IMR-90 (cell line): Measurements from ENCODE around the gene SCCPDH. TPM values are rescaled to one million over a fixed set of nuclear protein-coding genes. Genes with fewer than 3 reads are reported as not detected.

Source experiments
- ATAC-seq: fragments of 200-7000 bp; cut with Tn5 transposase; 2 replicates; pipeline ENCODE4 v1.9.1; 2020; ENCODE audit warnings: low read depth, mild to moderate bottlenecking, moderate library complexity
- BruUV-seq: library from RNA; stranded (reverse); fragments of 400-500 nt; replicated peaks from 2 replicates; lab custom pipeline; 2021; lab: Mats Ljungman, UMichigan
- CTCF ChIA-PET: fragments of 300-600 bp; formaldehyde crosslinking; extraction: SDS; loops from one replicate; lab custom pipeline; 2021; ENCODE audit warnings: antibody characterized with exemption; lab: Yijun Ruan, JAX
- POLR2A ChIA-PET: fragments of 300-600 bp; sonication (Branson Sonifier 250); formaldehyde crosslinking; loops from one replicate; lab custom pipeline; 2022; ENCODE audit warnings: antibody characterized with exemption; ENCODE audit not compliant: unreplicated experiment; lab: Charles Lee
- DNase-seq: peaks from one replicate; pipeline ENCODE4 v3.0.0; 2013
- H2AFZ ChIP-seq: replicated peaks from 2 replicates; pipeline ENCODE3; 2013; ENCODE audit warnings: low read length, mild to moderate bottlenecking; ENCODE audit not compliant: poor library complexity
- H2AK5ac ChIP-seq: 2 replicates; pipeline ENCODE4 v1.6.1; 2013; ENCODE audit warnings: low read depth, low read length, inconsistent platforms
- H2AK9ac ChIP-seq: replicated peaks from 2 replicates; pipeline ENCODE3; 2013; ENCODE audit warnings: mild to moderate bottlenecking, low read depth, low read length, moderate library complexity; ENCODE audit not compliant: poor library complexity
- H2BK120ac ChIP-seq: 2 replicates; pipeline ENCODE4 v1.6.1; 2013; ENCODE audit warnings: low read depth, low read length, inconsistent platforms
- H2BK15ac ChIP-seq: 3 replicates; pipeline ENCODE4 v1.6.1; 2013; ENCODE audit warnings: low read depth, low read length, inconsistent platforms
- H2BK20ac ChIP-seq: 2 replicates; pipeline ENCODE4 v1.6.1; 2013; ENCODE audit warnings: low read depth, mild to moderate bottlenecking, inconsistent platforms, low read length, moderate library complexity
- H2BK5ac ChIP-seq: 2 replicates; pipeline ENCODE4 v1.6.1; 2013; ENCODE audit warnings: mild to moderate bottlenecking, low read depth, low read length, inconsistent platforms; ENCODE audit not compliant: poor library complexity, severe bottlenecking
- H3K14ac ChIP-seq: replicated peaks from 2 replicates; pipeline ENCODE4 v1.6.1; 2013; ENCODE audit warnings: low read depth, low read length, inconsistent platforms
- H3K18ac ChIP-seq: 2 replicates; pipeline ENCODE4 v1.6.1; 2013; ENCODE audit warnings: low read depth, low read length, control low read depth
- H3K23ac ChIP-seq: 2 replicates; pipeline ENCODE4 v1.6.1; 2013; ENCODE audit warnings: low read depth, low read length, inconsistent platforms
- H3K27ac ChIP-seq: 2 replicates; pipeline ENCODE4 v1.5.1; 2013; ENCODE audit warnings: mild to moderate bottlenecking, control low read depth, low read length; ENCODE audit not compliant: insufficient read depth
- H3K27me3 ChIP-seq: 2 replicates; pipeline ENCODE4 v1.6.1; 2013; ENCODE audit warnings: low read length; ENCODE audit not compliant: control insufficient read depth, insufficient read depth
- H3K36me3 ChIP-seq: 2 replicates; pipeline ENCODE4 v1.6.1; 2013; ENCODE audit warnings: low read length, mixed read lengths; ENCODE audit not compliant: control insufficient read depth, insufficient read depth
- H3K4ac ChIP-seq: 2 replicates; pipeline ENCODE4 v1.6.1; 2013; ENCODE audit warnings: low read depth, low read length, inconsistent platforms
- H3K4me1 ChIP-seq: 2 replicates; pipeline ENCODE4 v1.6.1; 2013; ENCODE audit warnings: low read length, mixed read lengths; ENCODE audit not compliant: control insufficient read depth, insufficient read depth
- H3K4me2 ChIP-seq: 2 replicates; pipeline ENCODE4 v1.6.1; 2013; ENCODE audit warnings: low read depth, mild to moderate bottlenecking, control low read depth, low read length, moderate library complexity
- H3K4me3 ChIP-seq: 2 replicates; pipeline ENCODE4 v1.5.1; 2013; ENCODE audit warnings: low read depth, mild to moderate bottlenecking, control low read depth, low read length, moderate library complexity; ENCODE audit not compliant: insufficient read depth
- H3K56ac ChIP-seq: 2 replicates; pipeline ENCODE4 v1.6.1; 2013; ENCODE audit warnings: low read length, inconsistent platforms; ENCODE audit not compliant: insufficient read depth; ENCODE audit errors: extremely low read depth
- H3K79me1 ChIP-seq, 2 experiments: 2 replicates each; pipeline ENCODE4 v1.6.1; 2013; ENCODE audit warnings: low read length in 2 of 2, inconsistent platforms in 1 of 2, low read depth in 1 of 2
- H3K9ac ChIP-seq: 2 replicates; pipeline ENCODE4 v1.6.1; 2013; ENCODE audit warnings: low read depth, low read length, control low read depth
- H3K9me1 ChIP-seq: 2 replicates; pipeline ENCODE4 v1.6.1; 2013; ENCODE audit warnings: low read length, inconsistent platforms; ENCODE audit not compliant: insufficient read depth
- H3K9me3 ChIP-seq: 2 replicates; pipeline ENCODE4 v1.6.1; 2013; ENCODE audit warnings: low read length; ENCODE audit not compliant: control insufficient read depth, insufficient read depth
- H4K20me1 ChIP-seq: 2 replicates; pipeline ENCODE4 v1.6.1; 2013; ENCODE audit warnings: low read length, inconsistent platforms; ENCODE audit not compliant: insufficient read depth
- H4K5ac ChIP-seq: 2 replicates; pipeline ENCODE4 v1.6.1; 2013; ENCODE audit warnings: mild to moderate bottlenecking, low read depth, low read length, control low read depth
- H4K8ac ChIP-seq, 2 experiments: 2 replicates each; pipeline ENCODE4 v1.6.1; 2013; ENCODE audit warnings: low read depth in 2 of 2, low read length in 2 of 2, control low read depth in 1 of 2, inconsistent platforms in 1 of 2
- H4K91ac ChIP-seq: 2 replicates; pipeline ENCODE4 v1.6.1; 2013; ENCODE audit warnings: low read depth, low read length, inconsistent platforms; ENCODE audit not compliant: insufficient read depth
- MXI1 ChIP-seq: IDR thresholded peaks from 2 replicates; pipeline ENCODE4 v1.6.1; 2012; ENCODE audit warnings: low read depth, mild to moderate bottlenecking, low read length, moderate library complexity, borderline replicate concordance
- WGBS, 2 experiments: methylation state at CpG; one replicate each; pipeline versions ENCODE4 v1.1.5 to v1.1.7; 2013; ENCODE audit warnings: missing lambda C conversion rate in 2 of 2; ENCODE audit not compliant: insufficient read length in 1 of 2; ENCODE audit errors: extremely low coverage in 2 of 2; 5-methylcytosine and 5-hydroxymethylcytosine counted together
- dilution Hi-C: fragments of 300-500 bp; cut with HindIII; formaldehyde crosslinking; loops from one replicate; pipeline ENCODE4 v1.14.3; 2018; ENCODE audit warnings: low sequenced_read_pairs; ENCODE audit not compliant: unreplicated experiment
- in situ Hi-C: fragments of 300-500 bp; cut with MboI; formaldehyde crosslinking; loops from 3 replicates; pipeline ENCODE4 v1.14.3; 2019; ENCODE audit warnings: low sequenced_read_pairs, inconsistent platforms, mixed read lengths
- intact Hi-C: fragments of 100-400 bp; cut with micrococcal nuclease; formaldehyde crosslinking; loops from 2 replicates; pipeline ENCODE4 v1.10.0; 2022
- microRNA-seq, 2 experiments: library from miRNA; stranded (forward) in 1 of 2; unstranded in 1 of 2; fragments of 10-50 nt in 1 of 2; fragments of <30 nt in 1 of 2; gene quantifications in 1 of 2; microRNA quantifications in 1 of 2; one replicate each; pipeline versions ENCODE3 to v1.1.0; 2013 to 2020; ENCODE audit not compliant: insufficient read depth in 1 of 2, insufficient read length in 1 of 2, unreplicated experiment in 1 of 2
- polyA plus RNA-seq, 3 experiments: library from polyadenylated mRNA; depleted of rRNA; stranded (reverse); fragments of >200 nt; gene quantifications; 2 replicates each; pipeline ENCODE4 v1.2.3, GENCODE V29; 2012; ENCODE audit warnings: low replicate concordance in 1 of 3
- small RNA-seq, 5 experiments: library from RNA; depleted of rRNA; stranded (forward); fragments of <200 nt; gene quantifications; one replicate each; pipeline ENCODE3, GENCODE V24; 2012
- total RNA-seq: library from RNA; depleted of rRNA; stranded (reverse); fragments of >200 nt; gene quantifications from 2 replicates; pipeline ENCODE4 v1.2.3, GENCODE V29; 2012; rRNA removed

The SCCPDH gene
- total and polyA plus RNA-seq, 2 of the 4 experiments (the other 2 are of a cell fraction): 26.9 to 37.8 TPM

DNA sequence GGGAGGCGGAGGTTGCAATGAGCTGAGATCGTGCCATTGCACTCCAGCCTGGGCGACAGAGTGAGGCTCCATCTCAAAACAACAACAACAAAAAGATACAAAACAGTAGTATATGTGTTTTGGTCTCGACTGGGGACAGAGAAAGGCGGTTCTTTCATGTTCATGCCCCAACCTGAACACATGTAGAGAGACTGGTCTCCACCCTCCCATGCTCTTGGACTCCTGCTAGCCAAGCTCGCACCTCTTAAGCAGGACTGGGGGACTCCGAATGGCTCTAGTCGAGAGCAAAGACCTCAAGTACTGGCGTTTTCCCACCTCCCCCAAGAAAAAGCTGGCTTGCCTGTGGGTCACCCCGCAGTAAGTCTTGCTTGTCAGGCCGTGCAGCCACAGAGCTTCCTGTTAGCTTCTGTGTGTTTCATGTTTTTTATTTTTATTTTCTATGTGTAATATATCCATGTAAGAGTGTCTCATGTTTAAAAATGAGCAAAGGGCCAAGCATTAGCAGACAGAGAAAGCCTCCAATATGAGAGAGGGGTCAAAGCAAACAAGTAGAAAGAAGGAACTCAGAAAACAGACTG lies 91.6 kb downstream of the SCCPDH start:
- ChIA-PET POLR2A (no interaction called here), CTCF (interaction anchor here (0.7 kb wide), 1 partner anchor 9 kb away, joined by 3 read pairs; no protein-coding TSS in a partner anchor)
- Histone ChIP-seq H3K18ac (no peak overlapping the region), H3K9me1 (no peaks in the 10 kb centered on the region), H2AK9ac (no peak overlapping the region), H3K27ac (no peak overlapping the region), H2BK120ac (no peak overlapping the region), H4K20me1 (no peaks in the 10 kb centered on the region), H2BK15ac (no peak overlapping the region), H2AFZ (no peak overlapping the region), H3K23ac (no peak overlapping the region), H3K4me2 (no peak overlapping the region), H3K4ac (no peak overlapping the region), H3K56ac (no peak overlapping the region), H3K79me1 (no peaks in the 10 kb centered on the region), H3K4me3 (no peak overlapping the region), H4K8ac (no peak overlapping the region), H4K5ac (no peak overlapping the region), H4K91ac (no peak overlapping the region), H2BK5ac (no peak overlapping the region), H3K36me3 (no peaks in the 10 kb centered on the region), H2BK20ac (no peak overlapping the region), H3K14ac (no peak overlapping the region), H3K4me1 (no peaks in the 10 kb centered on the region), H3K9me3 (no peaks in the 10 kb centered on the region), H2AK5ac (no peak overlapping the region), H3K9ac (no peak overlapping the region), H3K27me3 (peaks cover 15% of the 10 kb centered on the region)
- no TSS peak for BruUV-seq
- TF ChIP-seq MXI1: no peak
- no CpG with 5 or more reads among the region's 11 CpGs for WGBS, 2 experiments
- intact Hi-C loops: no loop called here
- DNase-seq (no peak), ATAC-seq (no peak)
- in situ Hi-C loops: no loop called here
- dilution Hi-C loops: no loop called here

Small RNAs within 50 kb of the gene (microRNA-seq; reads per million reads assigned to microRNA genes)
- gene AC113174.1 (ENCODE audit: insufficient read depth, insufficient read length): not detected

Small RNAs within 50 kb of the gene (small RNA-seq; reads per million reads assigned to genes)
- 0 reads per million in 5 experiments for gene AC113174.1

Other genes starting within 250 kb of the SCCPDH start
- gene SMYD3, start 217.1 kb upstream of the SCCPDH start, total RNA-seq: 32.5 and 37.6 TPM in 2 replicates
- 25.5 and 26.5 TPM in 2 replicates for gene SMYD3, start 217.1 kb upstream of the SCCPDH start, polyA plus RNA-seq (2012; rRNA removed)
- 13.3 and 22.8 TPM in 2 replicates for gene TFB2M, start 158.1 kb upstream of the SCCPDH start, total RNA-seq
- gene TFB2M, start 158.1 kb upstream of the SCCPDH start, polyA plus RNA-seq (2012; rRNA removed): 13.7 and 15.7 TPM in 2 replicates
- 25.5 and 32.8 TPM in 2 replicates for gene CNST, start 158.0 kb upstream of the SCCPDH start, total RNA-seq
- 14.6 and 15.4 TPM in 2 replicates for gene CNST, start 158.0 kb upstream of the SCCPDH start, polyA plus RNA-seq (2012; rRNA removed)
- 29.0 and 40.3 TPM in 2 replicates for gene AHCTF1, start 207.5 kb downstream of the SCCPDH start, total RNA-seq
- gene AHCTF1, start 207.5 kb downstream of the SCCPDH start, polyA plus RNA-seq (2012; rRNA removed): 7.4 and 8.9 TPM in 2 replicates